NCI-H1436 treated with DMSO at 0.1 percent for 48 hours (cell line): ENCODE measurements around the gene PARD3B.

ENCODE experiments used
- DNase-seq: peaks from one replicate; lab custom pipeline; 2025; lab: John Stamatoyannopoulos, UW

Gene PARD3B

GRCh38 chr2:205276116-205276777 is 731.0 kb downstream of the PARD3B start:
- DNase-seq = no peak

GRCh38 chr2:205280596-205281236 is 735.4 kb downstream of the PARD3B start:
- peak; percentile 71 for DNase-seq

GRCh38 chr2:205283736-205284270 is 738.5 kb downstream of the PARD3B start:
- DNase-seq = no peak

GRCh38 chr2:205284334-205284733 is 739.1 kb downstream of the PARD3B start:
- DNase-seq = no peak

- no peak for DNase-seq
Observed at GRCh38 chr2:205287316-205287715, 742.0 kb downstream of the PARD3B start.

- no peak for DNase-seq
Observed at GRCh38 chr2:205288686-205289085, 743.4 kb downstream of the PARD3B start.

- no peak for DNase-seq
Observed at GRCh38 chr2:205290299-205290698, 745.0 kb downstream of the PARD3B start.

- DNase-seq = no peak
Observed at GRCh38 chr2:205292665-205293295, 747.5 kb downstream of the PARD3B start.

- no peak for DNase-seq
Observed at GRCh38 chr2:205293559-205293958, 748.3 kb downstream of the PARD3B start.

- DNase-seq = no peak
Observed at GRCh38 chr2:205296959-205297358, 751.7 kb downstream of the PARD3B start.

GRCh38 chr2:205297368-205297767 is 752.1 kb downstream of the PARD3B start:
- DNase-seq = no peak

- DNase-seq = no peak
Observed at GRCh38 chr2:205297846-205298245, 752.6 kb downstream of the PARD3B start.

- no peak for DNase-seq
Observed at GRCh38 chr2:205311201-205311600, 765.9 kb downstream of the PARD3B start.

GRCh38 chr2:205321231-205321630 is 776.0 kb downstream of the PARD3B start:
- no peak for DNase-seq

- no peak for DNase-seq
Observed at GRCh38 chr2:205323929-205324328, 778.7 kb downstream of the PARD3B start.

GRCh38 chr2:205324355-205324754 is 779.1 kb downstream of the PARD3B start:
- DNase-seq = no peak

GRCh38 chr2:205333351-205333750 is 788.1 kb downstream of the PARD3B start:
- no peak for DNase-seq

GRCh38 chr2:205337274-205337673 is 792.0 kb downstream of the PARD3B start:
- no peak for DNase-seq

- no peak for DNase-seq
Observed at GRCh38 chr2:205338156-205338555, 792.9 kb downstream of the PARD3B start.

- no peak for DNase-seq
Observed at GRCh38 chr2:205343103-205343502, 797.8 kb downstream of the PARD3B start.

GRCh38 chr2:205346649-205347048 is 801.4 kb downstream of the PARD3B start:
- no peak for DNase-seq

GRCh38 chr2:205347899-205348298 is 802.6 kb downstream of the PARD3B start:
- no peak for DNase-seq

- DNase-seq = no peak
Observed at GRCh38 chr2:205352094-205352493, 806.8 kb downstream of the PARD3B start.
